Mesothelial cell of epicardium (in vitro differentiated cells): ENCODE data around the gene ASGR1. TPM values are rescaled to one million over a fixed set of nuclear protein-coding genes. Genes with fewer than 3 reads are reported as not detected.
"Not testable (repeated sequence)": the region's sequence is repeated elsewhere in the genome, so short reads cannot be mapped to it uniquely, and the experiment has no call there.

Source experiments
- DNase-seq, 2 experiments: peaks; one replicate each; pipeline ENCODE4 v3.0.0; 2021; ENCODE audit warnings: low spot score in 2 of 2; ENCODE audit not compliant: unreplicated experiment in 2 of 2
- H3K27ac Mint-ChIP-seq: 2 replicates; pipeline ENCODE4 v1.8.0; 2021; ENCODE audit warnings: mixed read lengths
- H3K27me3 Mint-ChIP-seq: 2 replicates; pipeline ENCODE4 v1.8.0; 2021; ENCODE audit warnings: low read depth, mixed read lengths
- H3K36me3 Mint-ChIP-seq: 2 replicates; pipeline ENCODE4 v1.8.0; 2021; ENCODE audit warnings: mixed read lengths
- H3K4me1 Mint-ChIP-seq: 2 replicates; pipeline ENCODE4 v1.8.0; 2021; ENCODE audit warnings: mixed read lengths
- H3K4me3 Mint-ChIP-seq: 2 replicates; pipeline ENCODE4 v1.8.0; 2021; ENCODE audit warnings: mild to moderate bottlenecking, moderate library complexity, mixed read lengths
- H3K9me3 Mint-ChIP-seq: 2 replicates; pipeline ENCODE4 v1.8.0; 2021; ENCODE audit warnings: mixed read lengths
- CTCF ChIP-seq: fragments of 200-600 bp; sonication (generic); IDR thresholded peaks from one replicate; pipeline ENCODE4 v1.5.0; 2021; ENCODE audit warnings: antibody characterized with exemption; ENCODE audit not compliant: unreplicated experiment
- total RNA-seq: library from RNA; stranded (reverse); gene quantifications from 3 replicates; pipeline ENCODE4 v1.2.1, GENCODE V29; 2021

ASGR1 gene
- total RNA-seq, 1 donor from 2014 or later, result 19.7 TPM

- no peaks in the 10 kb centered on the region for H3K9me3 Mint-ChIP-seq
- no peak for TF ChIP-seq CTCF
- peaks cover 9% of the 10 kb centered on the region for H3K27me3 Mint-ChIP-seq
- peak overlapping the region; percentile 75 for H3K27ac Mint-ChIP-seq
- H3K36me3 Mint-ChIP-seq, result no peaks in the 10 kb centered on the region
- H3K4me1 Mint-ChIP-seq, result peaks cover 18% of the 10 kb centered on the region
- no peak for DNase-seq
- H3K4me3 Mint-ChIP-seq, result no peak overlapping the region
These were observed 48.3 kb downstream of the ASGR1 start for GRCh38 chr17:7130621-7131422.

GRCh38 chr17:7129311-7129710 lies 49.9 kb downstream of the ASGR1 start:
- Mint-ChIP-seq H3K27ac (no peak overlapping the region), H3K4me3 (no peak overlapping the region), H3K4me1 (peaks cover 17% of the 10 kb centered on the region), H3K36me3 (no peaks in the 10 kb centered on the region), H3K27me3 (peaks cover 9% of the 10 kb centered on the region), H3K9me3 (no peaks in the 10 kb centered on the region)
- DNase-seq, result no peak
- TF ChIP-seq CTCF, result no peak

- Mint-ChIP-seq H3K27ac (no peak overlapping the region), H3K4me1 (peaks cover 17% of the 10 kb centered on the region)
- no peak for TF ChIP-seq CTCF
These were observed 51.0 kb downstream of the ASGR1 start for GRCh38 chr17:7128160-7128559.

GRCh38 chr17:7127501-7127900 lies 51.7 kb downstream of the ASGR1 start:
- H3K27me3 Mint-ChIP-seq, H3K4me3 Mint-ChIP-seq, H3K9me3 Mint-ChIP-seq, H3K36me3 Mint-ChIP-seq, DNase-seq, H3K27ac Mint-ChIP-seq: not testable (repeated sequence)
- H3K4me1 Mint-ChIP-seq, result peaks cover 12% of the 10 kb centered on the region

More at GRCh38 chr17:7128160-7128559, 51.0 kb downstream of the ASGR1 start:
- peaks cover 8% of the 10 kb centered on the region for H3K27me3 Mint-ChIP-seq
- H3K4me3 Mint-ChIP-seq, result no peak overlapping the region
- no peaks in the 10 kb centered on the region for H3K9me3 Mint-ChIP-seq
- no peaks in the 10 kb centered on the region for H3K36me3 Mint-ChIP-seq
- DNase-seq, result no peak

GRCh38 chr17:7126386-7126785 lies 52.8 kb downstream of the ASGR1 start:
- not testable (repeated sequence) for H3K4me3 Mint-ChIP-seq, H3K27me3 Mint-ChIP-seq, H3K36me3 Mint-ChIP-seq, DNase-seq, H3K27ac Mint-ChIP-seq, H3K9me3 Mint-ChIP-seq
- H3K4me1 Mint-ChIP-seq, result peaks cover 13% of the 10 kb centered on the region

GRCh38 chr17:7124923-7125322 lies 54.2 kb downstream of the ASGR1 start:
- Mint-ChIP-seq H3K4me1 (peaks cover 12% of the 10 kb centered on the region), H3K9me3 (no peaks in the 10 kb centered on the region), H3K27ac (no peak overlapping the region), H3K27me3 (peaks cover 4% of the 10 kb centered on the region), H3K36me3 (no peaks in the 10 kb centered on the region), H3K4me3 (no peak overlapping the region)
- DNase-seq, result no peak
- no peak for TF ChIP-seq CTCF
